ENCODE data around the gene CPLX4.

The CPLX4 gene, protein sequence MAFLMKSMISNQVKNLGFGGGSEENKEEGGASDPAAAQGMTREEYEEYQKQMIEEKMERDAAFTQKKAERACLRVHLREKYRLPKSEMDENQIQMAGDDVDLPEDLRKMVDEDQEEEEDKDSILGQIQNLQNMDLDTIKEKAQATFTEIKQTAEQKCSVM

DNA sequence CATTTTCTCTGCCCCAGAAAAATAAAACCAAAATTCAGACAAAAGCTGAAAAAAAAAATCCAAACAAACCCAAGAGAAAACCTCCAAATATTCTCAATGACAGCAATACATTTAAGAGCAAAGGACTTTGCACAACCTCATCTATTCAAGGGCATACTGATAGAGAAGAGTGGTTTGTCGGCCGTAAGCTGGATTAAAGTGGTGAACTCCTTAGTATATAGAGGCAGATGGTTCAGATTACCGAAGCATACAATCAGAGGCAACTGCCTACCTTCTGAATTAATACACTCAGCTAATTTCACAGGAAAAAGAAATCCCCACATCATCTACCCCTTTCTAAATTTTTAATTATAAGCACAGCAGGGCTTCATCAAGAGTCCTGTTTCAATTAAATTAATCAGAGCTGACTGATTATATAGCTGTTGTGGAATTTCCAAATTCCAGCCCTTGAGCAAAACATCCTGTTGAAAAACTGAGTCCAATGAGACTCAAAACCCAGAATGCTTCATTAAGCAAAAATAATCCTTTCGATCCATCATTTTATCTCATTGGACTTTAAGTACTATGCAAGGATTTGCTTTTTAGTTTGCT is at the start of gene CPLX4:
Gene CPLX4 (minus strand): TSS at position 190 of the 591 bp plus-strand sequence. CDS start 187 bp downstream, at position 3.
- TF ChIP-seq, protein P1, sequence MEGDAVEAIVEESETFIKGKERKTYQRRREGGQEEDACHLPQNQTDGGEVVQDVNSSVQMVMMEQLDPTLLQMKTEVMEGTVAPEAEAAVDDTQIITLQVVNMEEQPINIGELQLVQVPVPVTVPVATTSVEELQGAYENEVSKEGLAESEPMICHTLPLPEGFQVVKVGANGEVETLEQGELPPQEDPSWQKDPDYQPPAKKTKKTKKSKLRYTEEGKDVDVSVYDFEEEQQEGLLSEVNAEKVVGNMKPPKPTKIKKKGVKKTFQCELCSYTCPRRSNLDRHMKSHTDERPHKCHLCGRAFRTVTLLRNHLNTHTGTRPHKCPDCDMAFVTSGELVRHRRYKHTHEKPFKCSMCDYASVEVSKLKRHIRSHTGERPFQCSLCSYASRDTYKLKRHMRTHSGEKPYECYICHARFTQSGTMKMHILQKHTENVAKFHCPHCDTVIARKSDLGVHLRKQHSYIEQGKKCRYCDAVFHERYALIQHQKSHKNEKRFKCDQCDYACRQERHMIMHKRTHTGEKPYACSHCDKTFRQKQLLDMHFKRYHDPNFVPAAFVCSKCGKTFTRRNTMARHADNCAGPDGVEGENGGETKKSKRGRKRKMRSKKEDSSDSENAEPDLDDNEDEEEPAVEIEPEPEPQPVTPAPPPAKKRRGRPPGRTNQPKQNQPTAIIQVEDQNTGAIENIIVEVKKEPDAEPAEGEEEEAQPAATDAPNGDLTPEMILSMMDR (IDR thresholded peaks at IDR 0.05; ENCODE audit: control insufficient read depth, extremely low read depth, insufficient read depth) = no peak
- no peak within 1 kb of the TSS for H3K4me3 ChIP-seq (ENCODE audit: low read depth, low read length)
- no peak for DNase-seq (ENCODE audit: low read depth)

DNA sequence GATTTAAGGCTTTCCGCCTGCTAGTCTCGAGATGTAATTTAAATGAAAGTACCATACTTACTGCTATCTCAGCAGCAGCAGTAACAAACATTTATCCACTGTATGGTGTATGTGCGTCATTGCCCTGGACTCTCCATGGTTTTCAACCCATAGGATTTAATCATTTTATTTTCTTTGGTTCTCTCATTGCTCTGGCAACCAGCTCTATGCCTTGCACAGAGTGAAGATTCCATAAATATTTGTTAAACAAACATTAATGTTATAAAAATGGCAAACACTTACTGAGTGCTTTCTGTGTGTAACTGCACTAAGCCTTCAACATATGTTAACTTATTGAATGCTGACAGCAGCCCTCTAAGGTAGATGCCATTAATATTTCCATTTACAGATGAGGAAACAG is 41.9 kb upstream of the CPLX4 start:
- TF ChIP-seq, protein P1 (IDR thresholded peaks at IDR 0.05; ENCODE audit: control insufficient read depth, extremely low read depth, insufficient read depth) = no peak
- no peak for DNase-seq (ENCODE audit: low read depth)
- peak overlapping the region; percentile 93 for H3K4me3 ChIP-seq (ENCODE audit: low read depth, low read length)

DNA sequence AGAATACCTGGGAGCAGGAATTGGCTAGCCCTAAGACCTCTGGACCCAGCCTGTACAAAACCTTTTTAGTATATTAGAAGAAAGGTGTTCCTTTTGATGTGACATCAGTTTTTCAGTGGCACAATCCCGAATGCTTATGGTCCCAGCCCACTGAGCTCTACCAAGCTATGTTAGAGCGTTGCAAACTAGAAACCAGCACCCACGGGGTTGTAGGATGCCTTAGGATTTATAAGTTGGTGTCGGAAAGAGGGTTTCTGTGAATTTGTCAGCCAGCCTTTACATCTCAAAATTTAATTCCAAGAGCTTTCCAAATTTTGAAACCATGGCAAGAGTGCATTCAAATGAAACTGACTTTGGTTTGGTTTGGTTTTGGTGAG is 41.1 kb upstream of the CPLX4 start:
- no peak for DNase-seq (ENCODE audit: low read depth)
- H3K4me3 ChIP-seq (ENCODE audit: low read depth, low read length) = peak overlapping the region; percentile 93
- TF ChIP-seq, protein P1 (IDR thresholded peaks at IDR 0.05; ENCODE audit: control insufficient read depth, extremely low read depth, insufficient read depth) = no peak

DNA sequence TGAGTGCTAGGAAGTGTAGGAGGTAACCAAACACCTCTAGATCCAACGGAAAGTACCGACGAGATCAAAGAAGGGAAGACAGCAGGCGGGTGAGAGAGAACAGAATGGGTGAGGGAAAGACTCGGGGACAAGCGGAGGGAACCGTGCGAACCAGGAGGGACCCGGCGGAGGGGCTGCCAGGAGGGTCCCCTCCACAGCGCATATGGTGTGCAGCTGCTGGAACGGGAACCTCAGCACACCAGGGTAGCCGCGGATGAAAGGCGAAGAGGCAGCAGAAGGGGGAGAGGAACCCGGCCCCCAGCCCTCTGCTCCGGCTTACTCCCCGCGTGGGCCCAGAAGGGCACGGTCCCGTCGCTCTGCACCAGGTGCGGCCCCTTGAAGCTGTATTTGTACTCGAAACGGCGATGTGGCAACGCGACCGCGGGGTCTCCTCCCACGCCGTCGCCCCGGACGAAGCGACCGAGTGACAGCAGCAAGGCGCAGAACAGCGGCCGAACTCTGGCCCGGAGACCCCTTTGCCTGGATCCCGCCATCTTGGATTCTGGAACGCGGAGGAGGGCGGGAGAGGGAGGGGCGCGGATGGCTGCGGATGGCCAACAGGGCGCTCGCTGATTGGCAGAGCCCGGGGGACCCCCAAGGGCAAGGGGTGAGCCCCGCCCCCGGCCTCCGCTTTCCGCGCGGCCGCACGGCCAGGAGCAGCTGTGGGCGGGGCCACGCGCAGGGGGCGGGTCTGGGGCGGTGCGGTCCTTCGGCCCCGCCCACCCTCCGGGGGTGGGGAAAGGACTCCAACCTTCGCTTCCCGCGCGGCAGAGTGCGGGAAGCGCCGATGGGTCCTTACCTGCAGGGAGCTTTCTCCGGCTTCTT is 40.5 kb upstream of the CPLX4 start, which contains the start of gene LMAN1:
Gene LMAN1 (minus strand): TSS at position 554 of the 864 bp plus-strand sequence. CDS start 21 bp downstream, at position 533.
- peak within 1 kb of the TSS; percentile 93 for H3K4me3 ChIP-seq (ENCODE audit: low read depth, low read length)
- TF ChIP-seq, protein P1 (IDR thresholded peaks at IDR 0.05; ENCODE audit: control insufficient read depth, extremely low read depth, insufficient read depth) = no peak
- DNase-seq (ENCODE audit: low read depth) = peak; percentile 64

DNA sequence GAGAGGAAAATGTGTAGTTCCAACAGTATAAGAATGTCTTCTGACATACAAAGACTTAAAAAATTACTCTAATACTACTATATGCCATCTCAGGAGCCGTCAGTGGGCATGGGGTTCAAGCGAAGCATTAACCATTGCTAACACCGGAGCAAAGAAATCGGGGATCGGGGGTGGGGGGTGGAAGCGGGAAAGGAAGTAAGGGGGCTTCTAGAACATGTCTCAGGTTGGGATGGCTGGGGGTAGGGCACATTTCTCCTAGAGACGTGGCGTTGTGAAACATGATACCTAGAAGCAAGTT is 39.9 kb upstream of the CPLX4 start:
- DNase-seq (ENCODE audit: low read depth) = no peak
- TF ChIP-seq, protein P1 (IDR thresholded peaks at IDR 0.05; ENCODE audit: control insufficient read depth, extremely low read depth, insufficient read depth) = no peak
- H3K4me3 ChIP-seq (ENCODE audit: low read depth, low read length) = peak overlapping the region; percentile 93

DNA sequence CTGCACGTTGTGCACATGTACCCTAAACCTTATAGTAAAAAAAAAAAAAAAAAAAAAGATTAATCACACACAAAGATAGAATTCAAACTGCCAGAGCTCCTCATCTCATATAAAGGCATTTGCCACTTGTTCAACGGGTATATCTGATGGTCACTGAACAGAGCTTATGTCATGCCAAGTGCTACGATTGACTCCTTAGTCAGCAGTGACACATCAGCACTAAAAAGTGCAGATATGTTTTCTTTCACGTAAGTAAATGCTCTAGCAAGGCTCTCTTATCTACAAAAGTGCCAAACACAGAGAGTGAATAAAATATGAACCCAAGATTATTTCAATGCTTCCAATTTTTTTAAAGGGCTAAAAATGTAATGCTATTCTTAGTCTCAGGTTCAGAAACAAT is 39.5 kb upstream of the CPLX4 start:
- TF ChIP-seq, protein P1 (IDR thresholded peaks at IDR 0.05; ENCODE audit: control insufficient read depth, extremely low read depth, insufficient read depth) = no peak
- DNase-seq (ENCODE audit: low read depth) = no peak
- H3K4me3 ChIP-seq (ENCODE audit: low read depth, low read length) = peak overlapping the region; percentile 93

Measured in LNCaP clone FGC (cell line).